Endothelial cell of umbilical vein (primary cell): Measurements from ENCODE around the gene ACOT7. TPM values are rescaled to one million over a fixed set of nuclear protein-coding genes. Genes with fewer than 3 reads are reported as not detected.

Experiments
- BruUV-seq: library from RNA; stranded (reverse); fragments of 400-500 nt; replicated peaks from 2 replicates; lab custom pipeline; 2021; lab: Mats Ljungman, UMichigan
- CTCF ChIA-PET: fragments of 300-600, 350-600 bp; sonication (Branson Sonifier 250); formaldehyde crosslinking; loops from one replicate; lab custom pipeline; 2021; ENCODE audit warnings: antibody characterized with exemption, inconsistent platforms; lab: Charles Lee
- POLR2A ChIA-PET: fragments of 300-600, 350-600 bp; sonication (Branson Sonifier 250); formaldehyde crosslinking; loops from one replicate; lab custom pipeline; 2021; ENCODE audit warnings: antibody characterized with exemption, inconsistent platforms; lab: Charles Lee
- DNase-seq: peaks from one replicate; pipeline ENCODE4 v3.0.0-alpha.2; 2011; ENCODE audit warnings: low read depth, low spot score
- FAIRE-seq: peaks from 2 replicates; lab custom pipeline; 2011; peaks lifted over from hg19 to GRCh38; lab: Jason Lieb, UNC
- H2AFZ ChIP-seq: 2 replicates; pipeline ENCODE4 v1.6.0; 2012; ENCODE audit warnings: low read depth, low read length, control low read depth, inconsistent platforms
- H3K27ac ChIP-seq: 2 replicates; pipeline ENCODE4 v1.5.1; 2011; ENCODE audit warnings: low read depth, mild to moderate bottlenecking, control low read depth, low read length, moderate library complexity; ENCODE audit not compliant: insufficient read depth
- H3K27me3 ChIP-seq, 2 experiments: 2 replicates each; pipeline versions ENCODE4 v1.6.0 to v1.6.1; 2011; ENCODE audit warnings: low read length in 2 of 2, mixed read lengths in 1 of 2; ENCODE audit not compliant: control insufficient read depth in 2 of 2, insufficient read depth in 2 of 2
- H3K36me3 ChIP-seq, 2 experiments: 2 replicates in 1 of 2; 3 replicates in 1 of 2; pipeline ENCODE4 v1.5.1; 2011; ENCODE audit warnings: low read length in 2 of 2, mild to moderate bottlenecking in 1 of 2, moderate library complexity in 1 of 2; ENCODE audit not compliant: control insufficient read depth in 2 of 2, insufficient read depth in 2 of 2; ENCODE audit errors: extremely low read depth in 1 of 2
- H3K4me1 ChIP-seq: 3 replicates; pipeline ENCODE4 v1.5.1; 2011; ENCODE audit warnings: mild to moderate bottlenecking, low read length; ENCODE audit not compliant: control insufficient read depth, insufficient read depth; ENCODE audit errors: extremely low read depth
- H3K4me2 ChIP-seq: 2 replicates; pipeline ENCODE4 v1.6.1; 2011; ENCODE audit warnings: low read length, control low read depth, mixed read lengths; ENCODE audit not compliant: insufficient read depth
- H3K4me3 ChIP-seq, 3 experiments: fragments of 200-600 bp in 1 of 3; sonication (generic), shearing (Covaris generic) in 1 of 3; replicated peaks in 1 of 3; 2 replicates each; pipeline ENCODE4 v1.5.1; 2011 to 2016; ENCODE audit warnings: control low read depth in 3 of 3, low read length in 3 of 3, mild to moderate bottlenecking in 2 of 3, inconsistent platforms in 1 of 3, low read depth in 1 of 3, moderate library complexity in 1 of 3; ENCODE audit not compliant: insufficient read depth in 1 of 3
- H3K79me2 ChIP-seq: 2 replicates; pipeline ENCODE4 v1.6.0; 2012; ENCODE audit warnings: low read length, inconsistent platforms; ENCODE audit not compliant: control insufficient read depth, insufficient read depth
- H3K9ac ChIP-seq: replicated peaks from 2 replicates; pipeline ENCODE3; 2011; ENCODE audit warnings: low read length, control low read depth; ENCODE audit not compliant: insufficient read depth; ENCODE audit errors: extremely low read depth
- H3K9me1 ChIP-seq: replicated peaks from 3 replicates; pipeline ENCODE4 v1.6.0; 2011; ENCODE audit warnings: mild to moderate bottlenecking, low read length; ENCODE audit not compliant: control insufficient read depth, insufficient read depth; ENCODE audit errors: extremely low read depth
- H3K9me3 ChIP-seq: replicated peaks from 2 replicates; pipeline ENCODE4 v1.5.1; 2012; ENCODE audit warnings: low read length, inconsistent platforms; ENCODE audit not compliant: control insufficient read depth, insufficient read depth
- H4K20me1 ChIP-seq: replicated peaks from 2 replicates; pipeline ENCODE3; 2011; ENCODE audit warnings: mild to moderate bottlenecking, low read length; ENCODE audit not compliant: control insufficient read depth, insufficient read depth; ENCODE audit errors: extremely low read depth
- EZH2 ChIP-seq: IDR thresholded peaks from 2 replicates; pipeline ENCODE4 v1.6.1; 2012; ENCODE audit warnings: borderline replicate concordance, low read depth, mild to moderate bottlenecking, moderate library complexity, low read length, inconsistent platforms; ENCODE audit not compliant: severe bottlenecking
- FOS ChIP-seq: IDR thresholded peaks from 2 replicates; pipeline ENCODE4 v1.6.1; 2011; ENCODE audit warnings: mild to moderate bottlenecking, low read length, moderate library complexity, borderline replicate concordance; ENCODE audit not compliant: insufficient read depth
- GATA2 ChIP-seq: IDR thresholded peaks from 2 replicates; pipeline ENCODE4 v1.7.0; 2011; ENCODE audit warnings: low read depth, mild to moderate bottlenecking, moderate library complexity, mixed read lengths, low read length; ENCODE audit not compliant: insufficient read length, insufficient read depth
- JUN ChIP-seq: IDR thresholded peaks from 2 replicates; pipeline ENCODE4 v1.6.1; 2011; ENCODE audit warnings: borderline replicate concordance, low read depth; ENCODE audit not compliant: insufficient read length, insufficient read depth
- MYC ChIP-seq: IDR thresholded peaks from one replicate; pipeline ENCODE4 v1.6.1; 2011; ENCODE audit warnings: mild to moderate bottlenecking, low read depth, low read length
- POLR2A ChIP-seq: IDR thresholded peaks from 2 replicates; pipeline ENCODE4 v1.6.1; 2012; ENCODE audit warnings: low read depth, mild to moderate bottlenecking, control low read depth, low read length
- POLR2AphosphoS5 ChIP-seq: IDR thresholded peaks from 2 replicates; pipeline ENCODE4 v1.6.1; 2012; ENCODE audit warnings: low read depth, mild to moderate bottlenecking, control low read depth, low read length, moderate library complexity; ENCODE audit not compliant: insufficient read depth
- dilution Hi-C: fragments of 300-500 bp; cut with MboI; formaldehyde crosslinking; loops from one replicate; pipeline ENCODE4 v1.15.0; 2019; ENCODE audit warnings: low sequenced_read_pairs; ENCODE audit not compliant: extremely low pct_ligation_motif_present
- intact Hi-C: fragments of 100-400 bp; cut with micrococcal nuclease; formaldehyde crosslinking; loops from one replicate; pipeline ENCODE4 v1.10.0; 2022
- polyA plus RNA-seq, 4 experiments: library from polyadenylated mRNA; depleted of rRNA in 3 of 4; stranded (reverse) in 3 of 4; unstranded in 1 of 4; fragments of >200 nt; gene quantifications; 2 replicates each; pipeline versions ENCODE4 v1.2.1 to v1.2.3, GENCODE V29; 2011 to 2012; ENCODE audit warnings: missing spikeins in 1 of 4
- total RNA-seq: library from RNA; stranded (reverse); gene quantifications from 2 replicates; pipeline ENCODE4 v1.2.3, GENCODE V29; 2021
- TF ChIP-seq, protein P1 (sequence below), 2 donors: IDR thresholded peaks; 1 replicate in 1 of 2; 2 replicates in 1 of 2; pipeline ENCODE4 v1.5.1; 2011; ENCODE audit warnings: low read length in 2 of 2, mild to moderate bottlenecking in 2 of 2, moderate library complexity in 2 of 2, control low read depth in 1 of 2, inconsistent platforms in 1 of 2, low read depth in 1 of 2; ENCODE audit not compliant: insufficient read depth in 1 of 2; ENCODE audit errors: extremely low read depth in 1 of 2
- TF ChIP-seq, protein P2 (sequence below): IDR thresholded peaks from 2 replicates; pipeline ENCODE4 v1.6.1; 2011; ENCODE audit not compliant: insufficient read depth, insufficient read length

The ACOT7 gene
- total and polyA plus RNA-seq, 2 donors (not counting 3 experiments of a cell fraction or from before 2014, with no cell fraction given), result 69.4 to 105 TPM

DNA sequence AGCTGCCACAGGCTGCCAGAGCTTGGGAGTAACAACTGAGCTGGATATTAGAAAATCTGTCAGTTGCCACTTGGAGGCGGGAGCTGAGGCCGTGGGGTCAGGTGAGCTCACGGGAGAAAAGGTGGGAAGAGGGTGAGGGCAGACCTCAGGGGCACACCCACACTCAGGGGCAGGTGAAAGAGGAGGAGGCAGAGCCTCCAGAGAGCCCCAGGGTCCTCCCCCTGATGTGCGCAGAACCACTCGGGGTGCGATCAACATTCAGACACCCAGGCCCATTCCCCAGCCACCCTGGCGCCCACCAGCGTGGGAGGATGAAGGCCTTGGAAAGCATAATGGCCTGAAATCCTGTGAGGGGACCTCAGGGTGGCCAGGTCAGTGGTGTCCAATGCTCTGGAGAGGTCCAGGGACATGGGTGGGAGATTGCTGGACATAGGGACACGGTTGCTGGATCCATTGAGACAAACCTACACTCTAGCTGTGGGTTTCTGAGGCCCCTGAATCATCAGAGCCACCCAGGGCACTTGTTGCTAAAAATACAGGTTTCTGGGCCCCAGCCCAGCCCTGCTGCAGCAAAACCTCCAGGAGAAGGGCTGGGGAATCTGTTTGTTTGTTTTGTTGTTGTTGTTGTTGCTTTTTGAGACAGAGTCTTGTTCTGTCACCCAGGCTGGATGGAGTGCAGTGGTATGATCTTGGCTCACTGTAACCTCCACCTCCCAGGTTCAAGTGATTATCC lies 83.3 kb downstream of the ACOT7 start:
- DNase-seq (no peak), FAIRE-seq (no peak)
- CTCF ChIA-PET, result interaction anchor here (1.0 kb wide), 1 partner anchor 64 kb away, joined by 3 read pairs; no protein-coding TSS in a partner anchor
- Histone ChIP-seq H3K4me2 (no peak overlapping the region), H3K9ac (no peak overlapping the region), H3K9me1 (no peaks in the 10 kb centered on the region), H4K20me1 (no peaks in the 10 kb centered on the region), H2AFZ (no peak overlapping the region), H3K36me3 (no peaks in the 10 kb centered on the region), H3K27me3 (no peaks in the 10 kb centered on the region), H3K4me3 (no peak overlapping the region), H3K79me2 (no peaks in the 10 kb centered on the region), H3K27ac (no peak overlapping the region), H3K9me3 (no peaks in the 10 kb centered on the region), H3K4me1 (no peaks in the 10 kb centered on the region)
- BruUV-seq, result no TSS peak
- TF ChIP-seq, protein P1, sequence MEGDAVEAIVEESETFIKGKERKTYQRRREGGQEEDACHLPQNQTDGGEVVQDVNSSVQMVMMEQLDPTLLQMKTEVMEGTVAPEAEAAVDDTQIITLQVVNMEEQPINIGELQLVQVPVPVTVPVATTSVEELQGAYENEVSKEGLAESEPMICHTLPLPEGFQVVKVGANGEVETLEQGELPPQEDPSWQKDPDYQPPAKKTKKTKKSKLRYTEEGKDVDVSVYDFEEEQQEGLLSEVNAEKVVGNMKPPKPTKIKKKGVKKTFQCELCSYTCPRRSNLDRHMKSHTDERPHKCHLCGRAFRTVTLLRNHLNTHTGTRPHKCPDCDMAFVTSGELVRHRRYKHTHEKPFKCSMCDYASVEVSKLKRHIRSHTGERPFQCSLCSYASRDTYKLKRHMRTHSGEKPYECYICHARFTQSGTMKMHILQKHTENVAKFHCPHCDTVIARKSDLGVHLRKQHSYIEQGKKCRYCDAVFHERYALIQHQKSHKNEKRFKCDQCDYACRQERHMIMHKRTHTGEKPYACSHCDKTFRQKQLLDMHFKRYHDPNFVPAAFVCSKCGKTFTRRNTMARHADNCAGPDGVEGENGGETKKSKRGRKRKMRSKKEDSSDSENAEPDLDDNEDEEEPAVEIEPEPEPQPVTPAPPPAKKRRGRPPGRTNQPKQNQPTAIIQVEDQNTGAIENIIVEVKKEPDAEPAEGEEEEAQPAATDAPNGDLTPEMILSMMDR (IDR thresholded peaks at IDR 0.05; ENCODE audit: extremely low read depth in 1 of 2, insufficient read depth in 1 of 2, low read depth in 1 of 2, low read length in 2 of 2), result no peak
- TF ChIP-seq POLR2AphosphoS5, result no peak
- no peak for TF ChIP-seq MYC
- TF ChIP-seq GATA2, result no peak
- TF ChIP-seq EZH2, result no peak
- TF ChIP-seq, protein P2, sequence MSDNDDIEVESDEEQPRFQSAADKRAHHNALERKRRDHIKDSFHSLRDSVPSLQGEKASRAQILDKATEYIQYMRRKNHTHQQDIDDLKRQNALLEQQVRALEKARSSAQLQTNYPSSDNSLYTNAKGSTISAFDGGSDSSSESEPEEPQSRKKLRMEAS, result no peak
- no peak for TF ChIP-seq POLR2A
- TF ChIP-seq FOS, result no peak
- no peak for TF ChIP-seq JUN
- POLR2A ChIA-PET, result no interaction called here
- intact Hi-C loops (no loop called here), dilution Hi-C loops (no loop called here)
